ENCODE measurements around the gene STK24.

GRCh38 chr13:98542568-98543377 is 34.1 kb downstream of the STK24 start:
- TF ChIP-seq POLR2A (IDR thresholded peaks at IDR 0.05) (no peak), CTCF (IDR thresholded peaks at IDR 0.05) (no peak), POLR2AphosphoS5 (IDR thresholded peaks at IDR 0.05) (no peak)

Measured in breast epithelium (tissue), 3 donors.